ENCODE measurements around the gene NYAP2.

Gene NYAP2

GRCh38 chr2:225484751-225485150 lies 85.2 kb downstream of the NYAP2 start:
- DNase-seq (ENCODE audit: low read depth, low spot score), result no peak

GRCh38 chr2:225486236-225486635 lies 86.7 kb downstream of the NYAP2 start:
- DNase-seq (ENCODE audit: low read depth, low spot score), result no peak

GRCh38 chr2:225487878-225488416 lies 88.4 kb downstream of the NYAP2 start:
- no peak for DNase-seq (ENCODE audit: low read depth, low spot score)

- no peak for DNase-seq (ENCODE audit: low read depth, low spot score)
Observed at GRCh38 chr2:225488743-225489142, 89.2 kb downstream of the NYAP2 start.

GRCh38 chr2:225493420-225494099 lies 94.0 kb downstream of the NYAP2 start:
- no peak for DNase-seq (ENCODE audit: low read depth, low spot score)

- no peak for DNase-seq (ENCODE audit: low read depth, low spot score)
Observed at GRCh38 chr2:225494100-225494459, 94.6 kb downstream of the NYAP2 start.

- no peak for DNase-seq (ENCODE audit: low read depth, low spot score)
Observed at GRCh38 chr2:225495706-225496105, 96.2 kb downstream of the NYAP2 start.

GRCh38 chr2:225496568-225496967 lies 97.1 kb downstream of the NYAP2 start:
- no peak for DNase-seq (ENCODE audit: low read depth, low spot score)

GRCh38 chr2:225497166-225497565 lies 97.7 kb downstream of the NYAP2 start:
- DNase-seq (ENCODE audit: low read depth, low spot score), result no peak

GRCh38 chr2:225501022-225501421 lies 101.5 kb downstream of the NYAP2 start:
- no peak for DNase-seq (ENCODE audit: low read depth, low spot score)

GRCh38 chr2:225502971-225503370 lies 103.5 kb downstream of the NYAP2 start:
- DNase-seq (ENCODE audit: low read depth, low spot score), result no peak

GRCh38 chr2:225510796-225511195 lies 111.3 kb downstream of the NYAP2 start:
- no peak for DNase-seq (ENCODE audit: low read depth, low spot score)

- DNase-seq (ENCODE audit: low read depth, low spot score), result no peak
Observed at GRCh38 chr2:225512469-225512868, 113.0 kb downstream of the NYAP2 start.

GRCh38 chr2:225512876-225513540 lies 113.5 kb downstream of the NYAP2 start:
- no peak for DNase-seq (ENCODE audit: low read depth, low spot score)

- DNase-seq (ENCODE audit: low read depth, low spot score), result no peak
Observed at GRCh38 chr2:225515033-225515432, 115.5 kb downstream of the NYAP2 start.

GRCh38 chr2:225526760-225527390 lies 127.4 kb downstream of the NYAP2 start:
- no peak for DNase-seq (ENCODE audit: low read depth, low spot score)

- DNase-seq (ENCODE audit: low read depth, low spot score), result no peak
Observed at GRCh38 chr2:225531559-225531958, 132.0 kb downstream of the NYAP2 start.

GRCh38 chr2:225532096-225532495 lies 132.6 kb downstream of the NYAP2 start:
- DNase-seq (ENCODE audit: low read depth, low spot score), result no peak

GRCh38 chr2:225534037-225534436 lies 134.5 kb downstream of the NYAP2 start:
- no peak for DNase-seq (ENCODE audit: low read depth, low spot score)

GRCh38 chr2:225534697-225535096 lies 135.2 kb downstream of the NYAP2 start:
- no peak for DNase-seq (ENCODE audit: low read depth, low spot score)

GRCh38 chr2:225536036-225536435 lies 136.5 kb downstream of the NYAP2 start:
- DNase-seq (ENCODE audit: low read depth, low spot score), result no peak

GRCh38 chr2:225543626-225544025 lies 144.1 kb downstream of the NYAP2 start:
- no peak for DNase-seq (ENCODE audit: low read depth, low spot score)

- DNase-seq (ENCODE audit: low read depth, low spot score), result no peak
Observed at GRCh38 chr2:225556461-225556860, 157.0 kb downstream of the NYAP2 start.
